MM.1S (cell line): ENCODE data around the gene KRT17.

Source experiments
- DNase-seq: peaks from one replicate; pipeline ENCODE4 v3.0.0-alpha.2; 2015
- H2AFZ ChIP-seq: fragments of 300-600 bp; sonication (generic); 2 replicates; pipeline ENCODE4 v1.6.0; 2016; ENCODE audit warnings: antibody characterized with exemption, low read length
- H3F3A ChIP-seq: fragments of 300-600 bp; sonication (generic); 2 replicates; pipeline ENCODE4 v1.6.1; 2016; ENCODE audit warnings: mild to moderate bottlenecking, antibody characterized with exemption, low read length, moderate library complexity, mixed read lengths; ENCODE audit not compliant: insufficient read depth
- H3K27ac ChIP-seq: fragments of 300-600 bp; sonication (generic); 2 replicates; pipeline ENCODE4 v1.5.1; 2016; ENCODE audit warnings: mild to moderate bottlenecking, low read length
- H3K27me3 ChIP-seq: fragments of 300-600 bp; sonication (generic); replicated peaks from 2 replicates; pipeline ENCODE4 v1.6.0; 2016; ENCODE audit warnings: low read length; ENCODE audit not compliant: insufficient read depth
- H3K36me3 ChIP-seq: fragments of 300-600 bp; sonication (generic); replicated peaks from 2 replicates; pipeline ENCODE4 v1.6.1; 2016; ENCODE audit warnings: mild to moderate bottlenecking, low read length, mixed read lengths; ENCODE audit not compliant: insufficient read depth
- H3K4me1 ChIP-seq: fragments of 300-600 bp; sonication (generic); 2 replicates; pipeline ENCODE4 v1.6.1; 2016; ENCODE audit warnings: low read length, mixed read lengths
- H3K4me2 ChIP-seq: fragments of 300-600 bp; sonication (generic); 2 replicates; pipeline ENCODE4 v1.6.0; 2016; ENCODE audit warnings: low read depth, low read length
- H3K4me3 ChIP-seq: fragments of 300-600 bp; sonication (generic); 2 replicates; pipeline ENCODE4 v1.5.1; 2016; ENCODE audit warnings: low read length, mixed read lengths
- H3K79me2 ChIP-seq: fragments of 300-600 bp; sonication (generic); 2 replicates; pipeline ENCODE4 v1.6.1; 2016; ENCODE audit warnings: mixed run types, low read length, mixed read lengths
- H3K9ac ChIP-seq: fragments of 300-600 bp; sonication (generic); 2 replicates; pipeline ENCODE4 v1.6.1; 2016; ENCODE audit warnings: low read length, mixed read lengths
- H3K9me2 ChIP-seq: fragments of 300-600 bp; sonication (generic); replicated peaks from 2 replicates; pipeline ENCODE4 v1.6.1; 2016; ENCODE audit warnings: mild to moderate bottlenecking, low read length, mixed read lengths; ENCODE audit not compliant: insufficient read depth
- H3K9me3 ChIP-seq: fragments of 300-600 bp; sonication (generic); replicated peaks from 2 replicates; pipeline ENCODE4 v1.6.1; 2016; ENCODE audit warnings: mild to moderate bottlenecking, low read length, mixed read lengths; ENCODE audit not compliant: insufficient read depth
- H4K20me1 ChIP-seq: fragments of 300-600 bp; sonication (generic); 2 replicates; pipeline ENCODE4 v1.6.1; 2016; ENCODE audit warnings: mild to moderate bottlenecking, low read length, moderate library complexity, mixed read lengths; ENCODE audit not compliant: insufficient read depth
- EZH2 ChIP-seq: fragments of 300-600 bp; sonication (generic); optimal IDR thresholded peaks from 2 replicates; pipeline ENCODE3; 2017; ENCODE audit warnings: low read depth, mild to moderate bottlenecking, antibody characterized with exemption, low read length, mixed read lengths
- EZH2phosphoT487 ChIP-seq: fragments of 300-600 bp; sonication (generic); IDR thresholded peaks from 2 replicates; pipeline ENCODE4 v1.6.1; 2018; ENCODE audit warnings: antibody characterized with exemption, low read length
- TF ChIP-seq, protein P1 (sequence below): fragments of 300-600 bp; sonication (generic); IDR thresholded peaks from 2 replicates; pipeline ENCODE4 v1.5.1; 2016; ENCODE audit warnings: antibody characterized with exemption, low read length, mixed read lengths

The KRT17 gene

GRCh38 chr17:41664587-41665565, 40.5 kb upstream of the KRT17 start:
- Histone ChIP-seq H2AFZ (peak overlapping the region; percentile 82; the same call in 1 of the 2 replicates), H3K4me3 (peak overlapping the region; percentile 75), H3F3A (peaks cover 32% of the 10 kb centered on the region), H3K27me3 (no peaks in the 10 kb centered on the region), H3K9ac (peak overlapping the region; percentile 86), H3K79me2 (no peaks in the 10 kb centered on the region), H3K9me2 (no peaks in the 10 kb centered on the region), H3K4me2 (peak overlapping the region; percentile 83), H3K9me3 (no peaks in the 10 kb centered on the region), H3K4me1 (peaks cover 10% of the 10 kb centered on the region), H3K27ac (peak overlapping the region; percentile 95), H3K36me3 (no peaks in the 10 kb centered on the region), H4K20me1 (no peaks in the 10 kb centered on the region)
- TF ChIP-seq EZH2phosphoT487 (no peak), EZH2 (no peak)
- TF ChIP-seq, protein P1, sequence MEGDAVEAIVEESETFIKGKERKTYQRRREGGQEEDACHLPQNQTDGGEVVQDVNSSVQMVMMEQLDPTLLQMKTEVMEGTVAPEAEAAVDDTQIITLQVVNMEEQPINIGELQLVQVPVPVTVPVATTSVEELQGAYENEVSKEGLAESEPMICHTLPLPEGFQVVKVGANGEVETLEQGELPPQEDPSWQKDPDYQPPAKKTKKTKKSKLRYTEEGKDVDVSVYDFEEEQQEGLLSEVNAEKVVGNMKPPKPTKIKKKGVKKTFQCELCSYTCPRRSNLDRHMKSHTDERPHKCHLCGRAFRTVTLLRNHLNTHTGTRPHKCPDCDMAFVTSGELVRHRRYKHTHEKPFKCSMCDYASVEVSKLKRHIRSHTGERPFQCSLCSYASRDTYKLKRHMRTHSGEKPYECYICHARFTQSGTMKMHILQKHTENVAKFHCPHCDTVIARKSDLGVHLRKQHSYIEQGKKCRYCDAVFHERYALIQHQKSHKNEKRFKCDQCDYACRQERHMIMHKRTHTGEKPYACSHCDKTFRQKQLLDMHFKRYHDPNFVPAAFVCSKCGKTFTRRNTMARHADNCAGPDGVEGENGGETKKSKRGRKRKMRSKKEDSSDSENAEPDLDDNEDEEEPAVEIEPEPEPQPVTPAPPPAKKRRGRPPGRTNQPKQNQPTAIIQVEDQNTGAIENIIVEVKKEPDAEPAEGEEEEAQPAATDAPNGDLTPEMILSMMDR: no peak
- no peak for DNase-seq

- TF ChIP-seq EZH2: no peak
- no peak for TF ChIP-seq EZH2phosphoT487
- TF ChIP-seq, protein P1: no peak
- H2AFZ ChIP-seq: no peak overlapping the region
- H3K27ac ChIP-seq: no peak overlapping the region
- no peaks in the 10 kb centered on the region for H3K9me3 ChIP-seq
- no peaks in the 10 kb centered on the region for H4K20me1 ChIP-seq
- no peaks in the 10 kb centered on the region for H3K27me3 ChIP-seq
- H3K79me2 ChIP-seq: no peaks in the 10 kb centered on the region
- H3F3A ChIP-seq: peaks cover 32% of the 10 kb centered on the region
- no peaks in the 10 kb centered on the region for H3K9me2 ChIP-seq
- H3K9ac ChIP-seq: no peak overlapping the region
- peaks cover 10% of the 10 kb centered on the region for H3K4me1 ChIP-seq
- no peaks in the 10 kb centered on the region for H3K36me3 ChIP-seq
- no peak overlapping the region for H3K4me3 ChIP-seq
- H3K4me2 ChIP-seq: no peak overlapping the region
- DNase-seq: no peak
Observed at GRCh38 chr17:41664172-41664457, 39.7 kb upstream of the KRT17 start.

GRCh38 chr17:41663451-41664171, 39.2 kb upstream of the KRT17 start:
- H3K27ac ChIP-seq: no peak overlapping the region
- H3K9me3 ChIP-seq: no peaks in the 10 kb centered on the region
- H3K27me3 ChIP-seq: no peaks in the 10 kb centered on the region
- no peak overlapping the region for H3K9ac ChIP-seq
- H3K4me1 ChIP-seq: peaks cover 10% of the 10 kb centered on the region
- H3K4me3 ChIP-seq: no peak overlapping the region
- no peaks in the 10 kb centered on the region for H3K9me2 ChIP-seq
- no peak for DNase-seq
- no peaks in the 10 kb centered on the region for H3K36me3 ChIP-seq
- H2AFZ ChIP-seq: no peak overlapping the region
- H3K79me2 ChIP-seq: no peaks in the 10 kb centered on the region
- no peak for TF ChIP-seq EZH2
- TF ChIP-seq, protein P1: no peak
- TF ChIP-seq EZH2phosphoT487: no peak
- H3F3A ChIP-seq: peaks cover 32% of the 10 kb centered on the region
- no peak overlapping the region for H3K4me2 ChIP-seq
- no peaks in the 10 kb centered on the region for H4K20me1 ChIP-seq
